GM12878 (cell line): ENCODE data around the gene GIGYF2. TPM values are rescaled to one million over a fixed set of nuclear protein-coding genes. Genes with fewer than 3 reads are reported as not detected.

Experiments
- ATAC-seq: fragments of 200-7000 bp; cut with Tn5 transposase; 3 replicates; pipeline ENCODE4 v1.9.1; 2020; ENCODE audit warnings: mild to moderate bottlenecking, moderate library complexity
- BruUV-seq: library from RNA; stranded (reverse); fragments of 400-500 nt; replicated peaks from 2 replicates; lab custom pipeline; 2021; lab: Mats Ljungman, UMichigan
- CTCF ChIA-PET: fragments of 300-600 bp; sonication (Branson Sonifier 250); formaldehyde crosslinking; extraction: SDS; loops from one replicate; lab custom pipeline; 2021; ENCODE audit warnings: inconsistent platforms; lab: Yijun Ruan, JAX
- POLR2A ChIA-PET: fragments of 350-600 bp; formaldehyde crosslinking; extraction: SDS; loops from one replicate; lab custom pipeline; 2021; ENCODE audit warnings: inconsistent platforms; lab: Charles Lee
- RAD21 ChIA-PET: fragments of 300-600 bp; sonication (Branson Sonifier 250); formaldehyde crosslinking; loops from one replicate; lab custom pipeline; 2023; ENCODE audit warnings: antibody characterized with exemption; ENCODE audit not compliant: unreplicated experiment; lab: Charles Lee
- SMC1A ChIA-PET: fragments of 300-600 bp; sonication (Branson Sonifier 250); formaldehyde crosslinking; loops from one replicate; lab custom pipeline; 2023; ENCODE audit not compliant: unreplicated experiment, uncharacterized antibody; lab: Charles Lee
- DNase-seq: peaks from one replicate; pipeline ENCODE4 v3.0.0-alpha.2; 2011; ENCODE audit warnings: low read depth, low spot score
- FAIRE-seq: peaks from 3 replicates; lab custom pipeline; 2011; peaks lifted over from hg19 to GRCh38; lab: Jason Lieb, UNC
- H2AFZ ChIP-seq: 2 replicates; pipeline ENCODE4 v1.6.0; 2011; ENCODE audit warnings: low read depth, low read length, control low read depth; ENCODE audit not compliant: control insufficient read depth
- H3K27ac ChIP-seq: 2 replicates; pipeline ENCODE4 v1.5.1; 2011; ENCODE audit warnings: control low read depth; ENCODE audit not compliant: control insufficient read depth, insufficient read depth
- H3K27me3 ChIP-seq, 2 experiments: replicated peaks in 1 of 2; 2 replicates each; pipeline versions ENCODE4 v1.6.0 to v1.6.1; 2011; ENCODE audit warnings: low read length in 1 of 2; ENCODE audit not compliant: control insufficient read depth in 2 of 2, insufficient read depth in 2 of 2
- H3K36me3 ChIP-seq, 2 experiments: 2 replicates each; pipeline ENCODE4 v1.5.1; 2011; ENCODE audit warnings: low read length in 1 of 2; ENCODE audit not compliant: control insufficient read depth in 2 of 2, insufficient read depth in 2 of 2
- H3K4me1 ChIP-seq: 2 replicates; pipeline ENCODE4 v1.6.1; 2011; ENCODE audit warnings: mild to moderate bottlenecking, low read length, moderate library complexity, mixed read lengths; ENCODE audit not compliant: control insufficient read depth, insufficient read depth
- H3K4me2 ChIP-seq: 2 replicates; pipeline ENCODE4 v1.6.0; 2011; ENCODE audit warnings: control low read depth; ENCODE audit not compliant: control insufficient read depth, insufficient read depth
- H3K4me3 ChIP-seq: fragments of 200-600 bp; sonication (generic); 2 replicates; pipeline ENCODE4 v1.5.1; 2016
- H3K79me2 ChIP-seq: 2 replicates; pipeline ENCODE4 v1.6.0; 2011; ENCODE audit warnings: low read length; ENCODE audit not compliant: control insufficient read depth, insufficient read depth
- H3K9ac ChIP-seq: 2 replicates; pipeline ENCODE4 v1.8.0; 2011; ENCODE audit warnings: low read length, control low read depth, mixed read lengths; ENCODE audit not compliant: control insufficient read depth, insufficient read depth
- H3K9me3 ChIP-seq: replicated peaks from 3 replicates; pipeline ENCODE4 v1.5.1; 2011; ENCODE audit warnings: mild to moderate bottlenecking, low read length; ENCODE audit not compliant: control insufficient read depth, insufficient read depth
- H4K20me1 ChIP-seq: 2 replicates; pipeline ENCODE4 v1.6.0; 2011; ENCODE audit not compliant: control insufficient read depth, insufficient read depth
- CBFB ChIP-seq: IDR thresholded peaks from 2 replicates; pipeline ENCODE4 v1.6.1; 2016; ENCODE audit warnings: antibody characterized with exemption, low read depth
- FOXK2 ChIP-seq: fragments of 450-650 bp; IDR thresholded peaks from 2 replicates; pipeline ENCODE4 v1.6.1; 2017; ENCODE audit warnings: mild to moderate bottlenecking, moderate library complexity
- KAT2A ChIP-seq: conservative IDR thresholded peaks from 2 replicates; pipeline ENCODE4 v1.6.1; 2011; ENCODE audit warnings: low read depth, low read length; ENCODE audit not compliant: control insufficient read depth
- MAX ChIP-seq: IDR thresholded peaks from 2 replicates; pipeline ENCODE4 v1.6.1; 2012; ENCODE audit warnings: low read depth, low read length, improper control_type of control experiment
- PAX5 ChIP-seq: IDR thresholded peaks from 2 replicates; pipeline ENCODE4 v1.6.1; 2011; ENCODE audit warnings: low read depth, low read length, borderline replicate concordance
- PML ChIP-seq: IDR thresholded peaks from 2 replicates; pipeline ENCODE4 v1.6.1; 2012; ENCODE audit warnings: low read length, inconsistent platforms
- RB1 ChIP-seq: fragments of 450-650 bp; formaldehyde crosslinking; IDR thresholded peaks from 2 replicates; pipeline ENCODE4 v1.6.1; 2017; ENCODE audit warnings: mild to moderate bottlenecking, borderline replicate concordance
- RBBP5 ChIP-seq: fragments of 200-600 bp; sonication (generic); conservative IDR thresholded peaks from 2 replicates; pipeline ENCODE4 v1.6.1; 2016
- RELA ChIP-seq: fragments of 450-650 bp; IDR thresholded peaks from 2 replicates; pipeline ENCODE4 v1.8.0; 2014; ENCODE audit warnings: borderline replicate concordance; ENCODE audit not compliant: partially characterized antibody
- TCF12 ChIP-seq: IDR thresholded peaks from 2 replicates; pipeline ENCODE4 v1.6.1; 2011; ENCODE audit warnings: low read depth, mild to moderate bottlenecking, low read length
- TCF7 ChIP-seq: IDR thresholded peaks from 2 replicates; pipeline ENCODE4 v1.6.1; 2014; ENCODE audit warnings: antibody characterized with exemption, borderline replicate concordance
- ZNF207 ChIP-seq: fragments of 450-650 bp; IDR thresholded peaks from 2 replicates; pipeline ENCODE4 v1.6.1; 2014; ENCODE audit warnings: antibody characterized with exemption, mild to moderate bottlenecking, borderline replicate concordance
- ZNF217 ChIP-seq: fragments of 450-650 bp; IDR thresholded peaks from 2 replicates; pipeline ENCODE4 v1.6.1; 2017; ENCODE audit warnings: antibody characterized with exemption, mild to moderate bottlenecking
- ZNF274 ChIP-seq: IDR thresholded peaks from one replicate; pipeline ENCODE4 v1.8.0; 2011; ENCODE audit not compliant: insufficient read length, insufficient read depth
- WGBS: methylation state at CpG from one replicate; pipeline ENCODE4 v1.1.6; 2016; ENCODE audit warnings: low lambda C conversion rate; ENCODE audit not compliant: insufficient replicate concordance, insufficient coverage; ENCODE audit errors: missing lambda C conversion rate; 5-methylcytosine and 5-hydroxymethylcytosine counted together
- in situ Hi-C: fragments of 300-500 bp; cut with MboI; formaldehyde crosslinking; loops from 9 replicates; pipeline ENCODE4 v1.14.3; 2018; ENCODE audit warnings: mixed read lengths
- intact Hi-C: fragments of 100-400 bp; cut with micrococcal nuclease; formaldehyde crosslinking; loops from one replicate; pipeline ENCODE4 v1.14.2; 2022; ENCODE audit not compliant: unreplicated experiment
- polyA plus RNA-seq, 11 experiments: library from polyadenylated mRNA; depleted of rRNA in 4 of 11; unstranded in 6 of 11; stranded (reverse) in 5 of 11; fragments of >200 nt; fragmentation: Nextera tagmentation in 4 of 11; fragmentation: Illumina TruSeq in 1 of 11; extraction: Ambion mirVana in 4 of 11; extraction: Trizol in 1 of 11; gene quantifications; 1 replicate in 1 of 11; 2 replicates in 10 of 11; pipeline versions ENCODE4 v1.2.1 to v1.2.3, GENCODE V29; 2011 to 2016; ENCODE audit warnings: inconsistent platforms in 2 of 11, missing spikeins in 2 of 11, low read depth in 1 of 11
- total RNA-seq, 4 experiments: library from RNA; depleted of rRNA in 3 of 4; stranded (reverse); fragments of >200 nt in 3 of 4; fragmentation: Illumina TruSeq in 1 of 4; extraction: Trizol in 1 of 4; gene quantifications; 2 replicates each; pipeline versions ENCODE4 v1.2.1 to v1.2.3, GENCODE V29; 2013 to 2021
- TF ChIP-seq, protein P1 (sequence below): fragments of 450-650 bp; formaldehyde crosslinking; IDR thresholded peaks from 2 replicates; pipeline ENCODE4 v1.5.0; 2022; ENCODE audit warnings: mild to moderate bottlenecking, missing genetic modification characterization

Gene GIGYF2
- total and polyA plus RNA-seq, 10 of the 15 experiments (the other 5 are each of a cell fraction or from before 2014, with no cell fraction given) = 12.2 to 47.2 (median 39.0) TPM

DNA sequence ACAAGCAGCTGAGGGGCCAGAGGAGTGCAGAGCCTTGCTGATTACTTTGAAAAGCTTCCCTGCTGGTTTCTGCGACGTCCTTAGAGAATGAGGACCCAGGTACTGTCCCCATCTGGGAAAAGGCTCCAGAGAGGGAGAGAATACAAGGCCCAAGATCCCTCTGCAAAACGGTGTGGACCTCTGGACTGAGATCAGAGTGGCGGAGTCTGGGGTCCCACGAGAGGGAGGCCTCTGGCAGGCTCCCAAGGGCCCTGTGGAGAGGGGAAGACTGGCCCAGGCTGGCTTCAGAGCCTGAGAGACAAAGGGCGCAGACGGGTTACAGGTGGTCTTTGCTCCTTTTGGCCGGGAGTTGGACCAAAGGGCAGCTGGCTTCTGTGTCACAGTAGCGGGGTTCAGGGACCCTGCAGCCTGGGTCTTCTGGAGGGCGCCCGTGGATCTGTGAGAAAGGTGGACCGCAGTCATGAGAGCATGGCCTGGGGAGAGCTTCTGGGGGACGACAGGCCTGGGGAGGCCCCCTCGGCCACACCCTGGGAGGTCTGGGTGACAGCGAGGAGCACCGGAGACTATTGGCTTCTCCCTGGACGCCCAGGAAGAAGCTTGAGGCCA is 173.7 kb downstream of the GIGYF2 start:
- CTCF ChIA-PET = no interaction called here
- BruUV-seq = no TSS peak
- H3K79me2 ChIP-seq = no peaks in the 10 kb centered on the region

More for the DNA sequence above, 173.7 kb downstream of the GIGYF2 start:
- intact Hi-C loops = no loop called here
- H3K4me3 ChIP-seq = no peak overlapping the region
- RAD21 ChIA-PET = no interaction called here
- SMC1A ChIA-PET = no interaction called here
- in situ Hi-C loops = no loop called here
- H3K9me3 ChIP-seq = no peaks in the 10 kb centered on the region
- no peak overlapping the region for H3K4me2 ChIP-seq
- H3K27ac ChIP-seq = no peak overlapping the region
- WGBS = 53% methylated on average over 17 of the region's 17 CpGs
- H3K4me1 ChIP-seq = no peaks in the 10 kb centered on the region
- ATAC-seq (no peak), DNase-seq (no peak), FAIRE-seq (no peak)
- H2AFZ ChIP-seq = no peak overlapping the region
- H3K9ac ChIP-seq = no peak overlapping the region
- no peaks in the 10 kb centered on the region for H4K20me1 ChIP-seq
- H3K36me3 ChIP-seq = no peaks in the 10 kb centered on the region
- no peaks in the 10 kb centered on the region; a peak in 1 of 4 replicates for H3K27me3 ChIP-seq
- POLR2A ChIA-PET = no interaction called here
- TF ChIP-seq, protein P1, sequence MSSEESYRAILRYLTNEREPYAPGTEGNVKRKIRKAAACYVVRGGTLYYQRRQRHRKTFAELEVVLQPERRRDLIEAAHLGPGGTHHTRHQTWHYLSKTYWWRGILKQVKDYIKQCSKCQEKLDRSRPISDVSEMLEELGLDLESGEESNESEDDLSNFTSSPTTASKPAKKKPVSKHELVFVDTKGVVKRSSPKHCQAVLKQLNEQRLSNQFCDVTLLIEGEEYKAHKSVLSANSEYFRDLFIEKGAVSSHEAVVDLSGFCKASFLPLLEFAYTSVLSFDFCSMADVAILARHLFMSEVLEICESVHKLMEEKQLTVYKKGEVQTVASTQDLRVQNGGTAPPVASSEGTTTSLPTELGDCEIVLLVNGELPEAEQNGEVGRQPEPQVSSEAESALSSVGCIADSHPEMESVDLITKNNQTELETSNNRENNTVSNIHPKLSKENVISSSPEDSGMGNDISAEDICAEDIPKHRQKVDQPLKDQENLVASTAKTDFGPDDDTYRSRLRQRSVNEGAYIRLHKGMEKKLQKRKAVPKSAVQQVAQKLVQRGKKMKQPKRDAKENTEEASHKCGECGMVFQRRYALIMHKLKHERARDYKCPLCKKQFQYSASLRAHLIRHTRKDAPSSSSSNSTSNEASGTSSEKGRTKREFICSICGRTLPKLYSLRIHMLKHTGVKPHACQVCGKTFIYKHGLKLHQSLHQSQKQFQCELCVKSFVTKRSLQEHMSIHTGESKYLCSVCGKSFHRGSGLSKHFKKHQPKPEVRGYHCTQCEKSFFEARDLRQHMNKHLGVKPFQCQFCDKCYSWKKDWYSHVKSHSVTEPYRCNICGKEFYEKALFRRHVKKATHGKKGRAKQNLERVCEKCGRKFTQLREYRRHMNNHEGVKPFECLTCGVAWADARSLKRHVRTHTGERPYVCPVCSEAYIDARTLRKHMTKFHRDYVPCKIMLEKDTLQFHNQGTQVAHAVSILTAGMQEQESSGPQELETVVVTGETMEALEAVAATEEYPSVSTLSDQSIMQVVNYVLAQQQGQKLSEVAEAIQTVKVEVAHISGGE (CRISPR knock-in tag) = no peak
- TF ChIP-seq MAX (no peak), ZNF217 (no peak), ZNF274 (no peak), FOXK2 (no peak), TCF7 (no peak), TCF12 (no peak), ZNF207 (no peak), KAT2A (no peak), CBFB (no peak), PAX5 (no peak), RBBP5 (no peak), RB1 (no peak), PML (no peak), RELA (no peak)
